ENCODE results near the gene CHMP4A. TPM values are rescaled to one million over a fixed set of nuclear protein-coding genes. Genes with fewer than 3 reads are reported as not detected.

The CHMP4A gene
- total and polyA plus RNA-seq, 2 of the 13 experiments (the other 11 are each of a cell fraction or from before 2014, with no cell fraction given), result 83.6 to 113 TPM

GRCh38 chr14:24232121-24232644 lies 18.9 kb upstream of the CHMP4A start, which contains the start of gene NEDD8 (continued):
- TF ChIP-seq MAF1 (CRISPR knock-in tag; IDR thresholded peaks at IDR 0.05; ENCODE audit: borderline replicate concordance), result no peak; the same call in 1 of the 2 replicates
- TF ChIP-seq ZNF792 (CRISPR knock-in tag; IDR thresholded peaks at IDR 0.05), result peak; percentile 73
- no peak for TF ChIP-seq STAG1 (CRISPR knock-in tag; IDR thresholded peaks at IDR 0.05)
- TF ChIP-seq NBN (conservative IDR thresholded peaks at IDR 0.05), result no peak
- TF ChIP-seq DPF2 (CRISPR knock-in tag; IDR thresholded peaks at IDR 0.05; ENCODE audit: borderline replicate concordance, low read depth), result no peak
- peak; percentile 84 for TF ChIP-seq AGO1 (IDR thresholded peaks at IDR 0.05; ENCODE audit: low read depth, low read length, poor library complexity, severe bottlenecking)
- TF ChIP-seq HNF4G (IDR thresholded peaks at IDR 0.05; ENCODE audit: borderline replicate concordance, low read depth, low read length), result no peak
- peak; percentile 38; the same call in 1 of the 2 replicates for TF ChIP-seq HNF4G (CRISPR knock-in tag; IDR thresholded peaks at IDR 0.05; ENCODE audit: borderline replicate concordance, low read depth)
- peak; percentile 38; the same call in 1 of the 2 replicates for TF ChIP-seq HIVEP1 (CRISPR knock-in tag; IDR thresholded peaks at IDR 0.05)
- no peak for TF ChIP-seq MIER2 (CRISPR knock-in tag; IDR thresholded peaks at IDR 0.05)
- TF ChIP-seq TAF15 (IDR thresholded peaks at IDR 0.05; ENCODE audit: low read depth, low read length, poor library complexity, severe bottlenecking), result peak; percentile 91
- peak; percentile 46; the same call in 1 of the 2 replicates for TF ChIP-seq KLF6 (CRISPR knock-in tag; IDR thresholded peaks at IDR 0.05)
- TF ChIP-seq ZNF503 (CRISPR knock-in tag; IDR thresholded peaks at IDR 0.05), result peak; percentile 58
- peak; percentile 92 for TF ChIP-seq CREB1 (IDR thresholded peaks at IDR 0.05)
- TF ChIP-seq CREB1 (CRISPR knock-in tag; IDR thresholded peaks at IDR 0.05), result no peak
- TF ChIP-seq RFX5 (IDR thresholded peaks at IDR 0.05; ENCODE audit: low read depth, low read length), result no peak
- peak; percentile 58; the same call in 1 of the 2 replicates for TF ChIP-seq FOXK1 (CRISPR knock-in tag; IDR thresholded peaks at IDR 0.05; ENCODE audit: borderline replicate concordance, low read depth)
- 0 out of 2 replicates have a peak, but pooled peaks have one; percentile 14 for TF ChIP-seq ZNF563 (CRISPR knock-in tag; IDR thresholded peaks at IDR 0.05)
- TF ChIP-seq ZNF512 (CRISPR knock-in tag; IDR thresholded peaks at IDR 0.05), result no peak
- TF ChIP-seq KLF9 (CRISPR knock-in tag; IDR thresholded peaks at IDR 0.05; ENCODE audit: low read depth), result no peak
- TF ChIP-seq BRF2 (CRISPR knock-in tag; IDR thresholded peaks at IDR 0.05), result no peak
- TF ChIP-seq TBL1XR1 (IDR thresholded peaks at IDR 0.05; ENCODE audit: borderline replicate concordance, low read length, partially characterized antibody), result no peak
- TF ChIP-seq KLF16 (CRISPR knock-in tag; IDR thresholded peaks at IDR 0.05), result peak; percentile 74 to 81; a peak in 1 of 4 replicates
- TF ChIP-seq MAFG (CRISPR knock-in tag; IDR thresholded peaks at IDR 0.05), result peak; percentile 60; the same call in 1 of the 2 replicates

Data from HepG2 (cell line).